Measurements from ENCODE around the gene C6orf132.

DNA sequence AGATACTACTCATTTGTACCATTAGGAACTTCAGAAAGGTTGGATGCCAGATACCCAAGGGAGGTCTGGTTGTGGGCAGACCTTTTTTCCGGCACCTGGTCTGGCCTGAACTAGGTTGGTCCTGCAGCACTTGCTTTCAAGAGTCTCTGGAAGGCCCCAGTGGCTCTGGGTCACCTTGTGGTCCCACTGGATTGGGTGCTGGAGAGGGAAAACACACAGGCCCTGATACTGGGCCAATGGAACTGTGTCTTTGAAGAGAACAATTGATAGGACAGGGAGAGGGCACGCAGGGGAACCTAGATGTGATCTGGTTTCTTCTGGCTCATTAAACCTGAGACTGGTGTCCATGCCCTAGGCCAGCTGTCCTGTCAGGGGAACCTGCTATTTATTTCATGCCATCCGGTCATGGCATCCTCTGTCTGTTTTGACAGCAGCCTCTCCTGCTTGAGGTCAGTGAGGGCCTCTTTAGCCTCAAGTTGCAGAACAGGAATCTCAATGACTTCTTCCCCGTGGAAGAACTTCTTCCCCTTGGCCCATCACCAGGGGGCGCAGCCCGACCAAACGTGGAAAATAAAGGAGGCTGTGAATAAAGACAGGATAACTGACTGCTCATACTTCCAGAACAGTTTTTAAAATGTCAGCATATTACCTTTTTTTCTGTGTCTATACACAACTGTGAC, 67.1 kb downstream of the C6orf132 start:
- TF ChIP-seq EP300 (IDR thresholded peaks at IDR 0.05) (no peak), POLR2A (IDR thresholded peaks at IDR 0.05) (no peak)

All from suprapubic skin (tissue), 2 donors.